Upper lobe of left lung (tissue), 6 donors: ENCODE data around the gene PSMB9. TPM values are rescaled to one million over a fixed set of nuclear protein-coding genes. Genes with fewer than 3 reads are reported as not detected.

Experiments used
- ATAC-seq, 2 donors: fragments of 200-7000 bp; cut with Tn5 transposase; one replicate each; pipeline ENCODE4 v1.9.1; 2022; ENCODE audit warnings: mild to moderate bottlenecking in 2 of 2, moderate library complexity in 2 of 2; ENCODE audit not compliant: low FRiP score in 2 of 2
- DNase-seq, 2 donors: peaks; one replicate each; pipeline ENCODE4 v3.0.0-alpha.2; 2019 to 2020
- H3K27ac ChIP-seq, 4 donors: fragments of 200-600 bp; sonication (generic); one replicate each; pipeline ENCODE4 v1.5.1; 2016 to 2019
- H3K27me3 ChIP-seq, 4 donors: fragments of 200-600 bp; sonication (generic); one replicate each; pipeline ENCODE4 v1.5.1; 2017 to 2019
- H3K36me3 ChIP-seq, 4 donors: fragments of 200-600 bp; sonication (generic); one replicate each; pipeline ENCODE4 v1.5.1; 2016 to 2019
- H3K4me1 ChIP-seq, 4 donors: fragments of 200-600 bp; sonication (generic); one replicate each; pipeline ENCODE4 v1.5.1; 2018 to 2019
- H3K4me3 ChIP-seq, 4 donors: fragments of 200-600 bp; sonication (generic); one replicate each; pipeline ENCODE4 v1.5.1; 2017 to 2019; ENCODE audit warnings: mild to moderate bottlenecking in 2 of 4, moderate library complexity in 1 of 4
- H3K9me3 ChIP-seq, 4 donors: fragments of 200-600 bp; sonication (generic); one replicate each; pipeline ENCODE4 v1.5.1; 2018 to 2019
- CTCF ChIP-seq, 6 experiments: fragments of 450-650 bp in 4 of 6; fragments of 200-600 bp in 2 of 6; sonication (generic) in 2 of 6; IDR thresholded peaks; one replicate each; pipeline ENCODE4 v1.5.1; 2016 to 2019; ENCODE audit warnings: antibody characterized with exemption in 6 of 6
- EP300 ChIP-seq, 4 donors: sonication (generic); formaldehyde crosslinking; IDR thresholded peaks; one replicate each; pipeline ENCODE4 v1.5.1; 2017; ENCODE audit warnings: antibody characterized with exemption in 4 of 4, control low read depth in 2 of 4
- POLR2A ChIP-seq, 4 donors: fragments of 450-650 bp; IDR thresholded peaks; one replicate each; pipeline ENCODE4 v1.5.1; 2016 to 2017; ENCODE audit warnings: antibody characterized with exemption in 4 of 4, mild to moderate bottlenecking in 2 of 4
- POLR2AphosphoS5 ChIP-seq, 2 donors: sonication (generic); formaldehyde crosslinking; IDR thresholded peaks; one replicate each; pipeline ENCODE4 v1.5.1; 2017; ENCODE audit warnings: antibody characterized with exemption in 2 of 2
- WGBS, 2 donors: methylation state at CpG; one replicate each; pipeline ENCODE4 v1.1.5; 2017 to 2018; 5-methylcytosine and 5-hydroxymethylcytosine counted together
- total RNA-seq, 6 donors: library from RNA; depleted of rRNA in 4 of 6; stranded (reverse); fragments of >200 nt in 4 of 6; gene quantifications; one replicate each; pipeline versions ENCODE4 v1.1.0 to v1.2.1, GENCODE V29; 2016 to 2021
- donor health status: DM: no; HTN: no; CAD: no; lungs with moderate emphysema.
- donor health status: DM: no; HTN: yes; CAD: no; lungs with severe emphysema.

PSMB9 gene
- total RNA-seq, 6 donors from 2014 or later, result 34.4 to 85.9 (median 45.5) TPM

GRCh38 chr6:32885698-32886286 lies 31.8 kb downstream of the PSMB9 start:
- WGBS, 2 donors, result 47 to 53% methylated on average over 3 to 4 of the region's 4 CpGs

GRCh38 chr6:32886681-32887383 lies 32.8 kb downstream of the PSMB9 start:
- Histone ChIP-seq H3K27me3 (no peaks in the 10 kb centered on the region), H3K36me3 (no peaks in the 10 kb centered on the region), H3K27ac (no peak overlapping the region), H3K4me1 (peaks cover 0 to 8% (median 2%) of the 10 kb centered on the region in 4 donors), H3K9me3 (no peaks in the 10 kb centered on the region), H3K4me3 (no peak overlapping the region)
- no peak for TF ChIP-seq CTCF (IDR thresholded peaks at IDR 0.05)
- no peak for TF ChIP-seq POLR2A (IDR thresholded peaks at IDR 0.05)
- no peak for TF ChIP-seq EP300 (IDR thresholded peaks at IDR 0.05)
- no peak for TF ChIP-seq POLR2AphosphoS5 (IDR thresholded peaks at IDR 0.05)
- WGBS, 2 donors, result 44 to 60% methylated on average over 3 of the region's 3 CpGs
- no peak for ATAC-seq
- no peak for DNase-seq

More at GRCh38 chr6:32885698-32886286, 31.8 kb downstream of the PSMB9 start:
- Histone ChIP-seq H3K4me1 (peaks cover 0 to 8% (median 2%) of the 10 kb centered on the region in 4 donors), H3K9me3 (no peaks in the 10 kb centered on the region), H3K4me3 (no peak overlapping the region), H3K36me3 (no peaks in the 10 kb centered on the region), H3K27ac (no peak overlapping the region), H3K27me3 (no peaks in the 10 kb centered on the region)
- peak in 1 of 2 donors; percentile 73 for ATAC-seq
- DNase-seq, result no peak
- TF ChIP-seq CTCF (IDR thresholded peaks at IDR 0.05) (peak; percentile 31 to 77 (median 66)), POLR2A (IDR thresholded peaks at IDR 0.05) (no peak)

- DNase-seq (no peak), ATAC-seq (no peak)
- Histone ChIP-seq H3K27me3 (no peaks in the 10 kb centered on the region), H3K9me3 (no peaks in the 10 kb centered on the region), H3K36me3 (no peaks in the 10 kb centered on the region), H3K27ac (no peak overlapping the region), H3K4me1 (peaks cover 0 to 8% (median 2%) of the 10 kb centered on the region in 4 donors), H3K4me3 (no peak overlapping the region)
- TF ChIP-seq EP300 (IDR thresholded peaks at IDR 0.05), result no peak
- TF ChIP-seq POLR2AphosphoS5 (IDR thresholded peaks at IDR 0.05), result no peak
- no peak for TF ChIP-seq POLR2A (IDR thresholded peaks at IDR 0.05)
- no peak for TF ChIP-seq CTCF (IDR thresholded peaks at IDR 0.05)
- WGBS, 2 donors, result 87% methylated on average over 5 of the region's 5 CpGs
These were observed 33.6 kb downstream of the PSMB9 start for GRCh38 chr6:32887616-32888015.

GRCh38 chr6:32888576-32888975 lies 34.6 kb downstream of the PSMB9 start:
- ATAC-seq (no peak), DNase-seq (no peak)
- no peaks in the 10 kb centered on the region for H3K36me3 ChIP-seq
- H3K9me3 ChIP-seq, result no peaks in the 10 kb centered on the region
- TF ChIP-seq POLR2A (IDR thresholded peaks at IDR 0.05) (no peak), POLR2AphosphoS5 (IDR thresholded peaks at IDR 0.05) (no peak), CTCF (IDR thresholded peaks at IDR 0.05) (no peak), EP300 (IDR thresholded peaks at IDR 0.05) (no peak)
- no peak overlapping the region for H3K4me3 ChIP-seq
- no peaks in the 10 kb centered on the region for H3K27me3 ChIP-seq
- peaks cover 0 to 8% (median 5%) of the 10 kb centered on the region in 4 donors for H3K4me1 ChIP-seq
- 74 to 87% methylated on average over 2 of the region's 2 CpGs for WGBS, 2 donors
- H3K27ac ChIP-seq, result no peak overlapping the region
